HepG2 (cell line): ENCODE measurements around the gene TXLNA. TPM values are rescaled to one million over a fixed set of nuclear protein-coding genes. Genes with fewer than 3 reads are reported as not detected.
"Not testable (repeated sequence)": the region's sequence is repeated elsewhere in the genome, so short reads cannot be mapped to it uniquely, and the experiment has no call there.

Experiments used
- ATAC-seq: fragments of 200-7000 bp; cut with Tn5 transposase; 3 replicates; pipeline ENCODE4 v1.9.1; 2020; ENCODE audit warnings: mild to moderate bottlenecking, moderate library complexity
- BruUV-seq: library from RNA; stranded (reverse); fragments of 400-500 nt; replicated peaks from 2 replicates; lab custom pipeline; 2021; lab: Mats Ljungman, UMichigan
- CTCF ChIA-PET: fragments of 300-600 bp; formaldehyde crosslinking; extraction: SDS; loops from one replicate; lab custom pipeline; 2021; ENCODE audit warnings: low total read pairs, inconsistent platforms, low intra/inter-chr PET ratio; lab: Yijun Ruan, JAX
- POLR2A ChIA-PET: fragments of 350-600 bp; sonication (Branson Sonifier 250); formaldehyde crosslinking; loops from one replicate; lab custom pipeline; 2020; ENCODE audit warnings: antibody characterized with exemption, inconsistent platforms; lab: Yijun Ruan, JAX
- DNase-seq: peaks from one replicate; pipeline ENCODE4 v3.0.0-alpha.2; 2015; ENCODE audit warnings: low spot score
- FAIRE-seq: peaks from 3 replicates; lab custom pipeline; 2011; peaks lifted over from hg19 to GRCh38; lab: Jason Lieb, UNC
- H2AFZ ChIP-seq: one replicate; pipeline ENCODE4 v1.6.1; 2011; ENCODE audit warnings: low read length, inconsistent platforms
- H3K27ac ChIP-seq: fragments of 300-600 bp; 3 replicates; pipeline ENCODE4 v1.8.0; 2011; ENCODE audit warnings: mixed run types, mild to moderate bottlenecking, mixed read lengths, low read length, inconsistent platforms; ENCODE audit not compliant: insufficient read depth; ENCODE audit errors: extremely low read length
- H3K27me3 ChIP-seq, 2 experiments: fragments of 200-600 bp in 1 of 2; 2 replicates in 1 of 2; 3 replicates in 1 of 2; pipeline versions ENCODE4 v1.6.0 to v1.8.0; 2011; ENCODE audit warnings: low read length in 2 of 2, mild to moderate bottlenecking in 2 of 2, moderate library complexity in 2 of 2, inconsistent platforms in 1 of 2; ENCODE audit not compliant: insufficient read depth in 2 of 2, control insufficient read depth in 1 of 2
- H3K36me3 ChIP-seq, 2 experiments: fragments of 200-600 bp in 1 of 2; replicated peaks in 1 of 2; 2 replicates in 1 of 2; 3 replicates in 1 of 2; pipeline versions ENCODE4 v1.5.1 to v1.8.0; 2011; ENCODE audit warnings: low read length in 2 of 2, inconsistent platforms in 1 of 2; ENCODE audit not compliant: insufficient read depth in 2 of 2, control insufficient read depth in 1 of 2
- H3K4me1 ChIP-seq: 2 replicates; pipeline ENCODE4 v1.5.1; 2012; ENCODE audit warnings: low read length, inconsistent platforms; ENCODE audit not compliant: insufficient read depth
- H3K4me2 ChIP-seq: 2 replicates; pipeline ENCODE4 v1.6.0; 2011; ENCODE audit warnings: low read depth, low read length, inconsistent platforms
- H3K4me3 ChIP-seq, 3 experiments: fragments of 200-600 bp in 1 of 3; sonication (generic), shearing (Covaris generic) in 1 of 3; replicated peaks in 1 of 3; 2 replicates each; pipeline ENCODE4 v1.5.1; 2011 to 2016; ENCODE audit warnings: low read length in 3 of 3, inconsistent platforms in 2 of 3, low read depth in 2 of 3, mild to moderate bottlenecking in 2 of 3, control low read depth in 1 of 3, mixed read lengths in 1 of 3; ENCODE audit not compliant: insufficient read depth in 1 of 3
- H3K79me2 ChIP-seq: one replicate; pipeline ENCODE4 v1.6.1; 2011; ENCODE audit warnings: low read length, inconsistent platforms; ENCODE audit not compliant: insufficient read depth
- H3K9ac ChIP-seq: 2 replicates; pipeline ENCODE4 v1.6.0; 2011; ENCODE audit warnings: mild to moderate bottlenecking, low read depth, low read length, inconsistent platforms; ENCODE audit not compliant: insufficient read depth
- H3K9me3 ChIP-seq: 2 replicates; pipeline ENCODE4 v1.5.1; 2012; ENCODE audit warnings: mild to moderate bottlenecking, low read length
- H4K20me1 ChIP-seq: 2 replicates; pipeline ENCODE4 v1.6.0; 2011; ENCODE audit warnings: inconsistent platforms, mild to moderate bottlenecking, low read length, moderate library complexity; ENCODE audit not compliant: insufficient read depth
- FOXJ3 ChIP-seq: sonication (generic); formaldehyde crosslinking; IDR thresholded peaks from 2 replicates; pipeline ENCODE4 v1.4.0; 2020; ENCODE audit warnings: missing genetic modification reagents, mild to moderate bottlenecking, borderline replicate concordance
- GZF1 ChIP-seq: sonication (generic); formaldehyde crosslinking; IDR thresholded peaks from 2 replicates; pipeline ENCODE4 v1.5.1; 2020; ENCODE audit warnings: mild to moderate bottlenecking, missing genetic modification reagents
- HDAC2 ChIP-seq: sonication (generic); formaldehyde crosslinking; IDR thresholded peaks from 2 replicates; pipeline ENCODE4 v1.4.0; 2020; ENCODE audit warnings: missing genetic modification reagents
- PHF8 ChIP-seq: sonication (generic); formaldehyde crosslinking; IDR thresholded peaks from 2 replicates; pipeline ENCODE4 v1.5.0; 2020; ENCODE audit warnings: missing genetic modification reagents
- TBL1XR1 ChIP-seq: fragments of 150-350 bp; IDR thresholded peaks from 2 replicates; pipeline ENCODE4 v1.6.1; 2014; ENCODE audit warnings: borderline replicate concordance, low read length; ENCODE audit not compliant: partially characterized antibody
- ZBTB20 ChIP-seq: sonication (generic); formaldehyde crosslinking; IDR thresholded peaks from 2 replicates; pipeline ENCODE4 v1.8.1; 2023; ENCODE audit warnings: missing genetic modification reagents, low read depth, mild to moderate bottlenecking, borderline replicate concordance
- ZC3H4 ChIP-seq: sonication (generic); formaldehyde crosslinking; IDR thresholded peaks from 2 replicates; pipeline ENCODE4 v1.4.0; 2020; ENCODE audit warnings: missing genetic modification reagents, borderline replicate concordance
- ZNF564 ChIP-seq: sonication (generic); formaldehyde crosslinking; IDR thresholded peaks from 2 replicates; pipeline ENCODE4 v1.8.1; 2023; ENCODE audit warnings: mild to moderate bottlenecking, missing genetic modification reagents
- ZNF672 ChIP-seq: sonication (generic); formaldehyde crosslinking; IDR thresholded peaks from 2 replicates; pipeline ENCODE4 v1.8.1; 2022; ENCODE audit warnings: missing genetic modification reagents
- ZNF850 ChIP-seq: sonication (generic); formaldehyde crosslinking; conservative IDR thresholded peaks from 2 replicates; pipeline ENCODE4 v1.9.0; 2021; ENCODE audit warnings: mild to moderate bottlenecking, missing genetic modification reagents
- ZXDC ChIP-seq: sonication (generic); formaldehyde crosslinking; IDR thresholded peaks from 2 replicates; pipeline ENCODE4 v1.5.0; 2020; ENCODE audit warnings: mild to moderate bottlenecking, missing genetic modification reagents
- WGBS: methylation state at CpG from one replicate; pipeline ENCODE4 v1.1.6; 2017; ENCODE audit warnings: low lambda C conversion rate; 5-methylcytosine and 5-hydroxymethylcytosine counted together
- in situ Hi-C: cut with HindIII; loops from 2 replicates; pipeline ENCODE4 v1.10.0; 2017; ENCODE audit warnings: low pct_unique_long_range_greater_than_20kb; ENCODE audit not compliant: extremely low pct_ligation_motif_present
- intact Hi-C: fragments of 100-400 bp; cut with micrococcal nuclease; formaldehyde crosslinking; loops from one replicate; pipeline ENCODE4 v1.10.0; 2022; ENCODE audit not compliant: unreplicated experiment
- polyA plus RNA-seq, 8 experiments: library from polyadenylated mRNA; depleted of rRNA in 3 of 8; stranded (reverse) in 7 of 8; unstranded in 1 of 8; fragments of >200 nt; fragmentation: Illumina TruSeq in 4 of 8; extraction: Trizol in 4 of 8; gene quantifications; 2 replicates each; pipeline versions ENCODE4 v1.2.1 to v1.2.3, GENCODE V29; 2011 to 2016; ENCODE audit warnings: low read depth in 4 of 8, missing spikeins in 1 of 8, mixed read lengths in 1 of 8; ENCODE audit not compliant: insufficient read depth in 1 of 8
- total RNA-seq, 5 experiments: library from RNA; depleted of rRNA; stranded (reverse); fragments of >200 nt; fragmentation: Illumina TruSeq; extraction: Trizol; gene quantifications; 2 replicates each; pipeline ENCODE4 v1.2.3, GENCODE V29; 2016; ENCODE audit warnings: low read depth in 1 of 5

The TXLNA gene
- total and polyA plus RNA-seq, 2 of the 13 experiments (the other 11 are each of a cell fraction or from before 2014, with no cell fraction given): 29.6 to 67.8 TPM

- no peak for TF ChIP-seq HDAC2
- no peak for TF ChIP-seq ZNF850 (CRISPR knock-in tag)
- Histone ChIP-seq H3K4me2 (no peak overlapping the region), H3K9ac (no peak overlapping the region), H3K79me2 (no peaks in the 10 kb centered on the region), H4K20me1 (no peaks in the 10 kb centered on the region), H3K4me1 (no peaks in the 10 kb centered on the region), H3K4me3 (no peak overlapping the region), H3K27me3 (no peaks in the 10 kb centered on the region), H2AFZ (no peak overlapping the region), H3K9me3 (no peaks in the 10 kb centered on the region), H3K27ac (no peak overlapping the region), H3K36me3 (peaks cover 17 to 74% of the 10 kb centered on the region in 2 experiments)
- DNase-seq (no peak), FAIRE-seq (no peak), ATAC-seq (no peak)
- ChIA-PET POLR2A (no interaction called here), CTCF (no interaction called here)
- WGBS: 94% methylated on average over 2 of the region's 2 CpGs
- in situ Hi-C loops (no loop called here), intact Hi-C loops (no loop called here)
- no TSS peak for BruUV-seq
Observed at GRCh38 chr1:32163405-32163804, 16.1 kb upstream of the TXLNA start.

GRCh38 chr1:32165633-32166032 is 13.8 kb upstream of the TXLNA start:
- peaks cover 27 to 71% of the 10 kb centered on the region in 2 experiments for H3K36me3 ChIP-seq
- WGBS: over 99% methylated on average over 10 of the region's 10 CpGs
- H3K27me3 ChIP-seq, H3K79me2 ChIP-seq, CTCF ChIA-PET, BruUV-seq, intact Hi-C loops, in situ Hi-C loops, ATAC-seq, POLR2A ChIA-PET, H3K9me3 ChIP-seq, DNase-seq, H3K4me2 ChIP-seq, H2AFZ ChIP-seq, H3K9ac ChIP-seq, H3K4me1 ChIP-seq, H3K27ac ChIP-seq, FAIRE-seq, H4K20me1 ChIP-seq, H3K4me3 ChIP-seq: not testable (repeated sequence)

- H3K27me3 ChIP-seq: no peaks in the 10 kb centered on the region
- no peaks in the 10 kb centered on the region for H3K4me1 ChIP-seq
- no TSS peak for BruUV-seq
- no peak overlapping the region for H3K27ac ChIP-seq
- H3K9me3 ChIP-seq: no peaks in the 10 kb centered on the region
- POLR2A ChIA-PET: no interaction called here
- no peak for ATAC-seq
- H3K4me2 ChIP-seq: no peak overlapping the region
- H3K36me3 ChIP-seq: peaks cover 27 to 61% of the 10 kb centered on the region in 2 experiments
- WGBS: 94% methylated on average over 4 of the region's 4 CpGs
- H3K9ac ChIP-seq: no peak overlapping the region
- H3K79me2 ChIP-seq: no peaks in the 10 kb centered on the region
- H3K4me3 ChIP-seq: no peak overlapping the region
- no peaks in the 10 kb centered on the region for H4K20me1 ChIP-seq
- FAIRE-seq: no peak
- no peak overlapping the region for H2AFZ ChIP-seq
- intact Hi-C loops (no loop called here), in situ Hi-C loops (no loop called here)
- DNase-seq: no peak
- CTCF ChIA-PET: no interaction called here
- TF ChIP-seq ZXDC (CRISPR knock-in tag) (no peak), ZNF672 (CRISPR knock-in tag) (no peak), FOXJ3 (CRISPR knock-in tag) (no peak), ZBTB20 (no peak), GZF1 (CRISPR knock-in tag) (no peak), TBL1XR1 (no peak), ZC3H4 (CRISPR knock-in tag) (no peak), PHF8 (no peak), ZNF564 (CRISPR knock-in tag) (no peak)
Observed at GRCh38 chr1:32170991-32171390, 8.5 kb upstream of the TXLNA start.
